H1 (cell line): ENCODE measurements around the gene VPS37D. TPM values are rescaled to one million over a fixed set of nuclear protein-coding genes. Genes with fewer than 3 reads are reported as not detected.

Experiments
- CTCF ChIA-PET: fragments of 300-600 bp; sonication (Branson Sonifier 250); formaldehyde crosslinking; loops from one replicate; lab custom pipeline; 2021; ENCODE audit not compliant: partially characterized antibody; lab: Charles Lee
- POLR2A ChIA-PET: fragments of 300-600 bp; sonication (Branson Sonifier 250); formaldehyde crosslinking; loops from one replicate; lab custom pipeline; 2021; ENCODE audit warnings: inconsistent platforms; ENCODE audit not compliant: partially characterized antibody; lab: Charles Lee
- DNase-seq, 2 experiments: peaks; one replicate each; pipeline versions ENCODE4 v3.0.0 to v3.0.0-alpha.2; 2010 to 2022; ENCODE audit warnings: low spot score in 2 of 2, low read depth in 1 of 2, mixed read lengths in 1 of 2
- FAIRE-seq: peaks from 2 replicates; lab custom pipeline; 2011; peaks lifted over from hg19 to GRCh38; lab: Jason Lieb, UNC
- H2AFZ ChIP-seq: 2 replicates; pipeline ENCODE4 v1.8.1; 2012; ENCODE audit warnings: low read length, inconsistent platforms
- H2AK5ac ChIP-seq: 2 replicates; pipeline ENCODE4 v1.6.1; 2013; ENCODE audit warnings: low read depth, low read length
- H2BK120ac ChIP-seq: replicated peaks from 2 replicates; pipeline ENCODE3; 2013; ENCODE audit warnings: low read depth, low read length, inconsistent platforms
- H2BK12ac ChIP-seq: 2 replicates; pipeline ENCODE4 v1.6.1; 2013; ENCODE audit warnings: low read depth, low read length
- H2BK15ac ChIP-seq: 2 replicates; pipeline ENCODE4 v1.6.1; 2013; ENCODE audit warnings: low read length
- H2BK20ac ChIP-seq: 2 replicates; pipeline ENCODE4 v1.6.1; 2013; ENCODE audit warnings: low read length
- H2BK5ac ChIP-seq: 2 replicates; pipeline ENCODE4 v1.6.1; 2013; ENCODE audit warnings: low read depth, low read length
- H3K14ac ChIP-seq: 2 replicates; pipeline ENCODE4 v1.6.1; 2013; ENCODE audit warnings: inconsistent platforms; ENCODE audit not compliant: insufficient read length
- H3K18ac ChIP-seq: 2 replicates; pipeline ENCODE4 v1.6.1; 2013; ENCODE audit warnings: low read length; ENCODE audit errors: extremely low read depth
- H3K23ac ChIP-seq: 2 replicates; pipeline ENCODE4 v1.6.1; 2013; ENCODE audit warnings: inconsistent platforms; ENCODE audit not compliant: insufficient read length
- H3K23me2 ChIP-seq: 2 replicates; pipeline ENCODE4 v1.6.1; 2013; ENCODE audit warnings: low read depth, low read length
- H3K27ac ChIP-seq: 2 replicates; pipeline ENCODE4 v1.6.1; 2011; ENCODE audit warnings: low read depth, low read length, inconsistent platforms
- H3K27me3 ChIP-seq, 4 experiments: replicated peaks in 1 of 4; 1 replicate in 1 of 4; 2 replicates in 3 of 4; pipeline versions ENCODE4 v1.6.1 to v1.8.1; 2011 to 2013; ENCODE audit warnings: low read length in 3 of 4, mild to moderate bottlenecking in 3 of 4, inconsistent platforms in 2 of 4, mixed read lengths in 2 of 4, moderate library complexity in 1 of 4; ENCODE audit not compliant: control insufficient read depth in 3 of 4, insufficient read depth in 3 of 4; ENCODE audit errors: extremely low read depth in 1 of 4
- H3K36me3 ChIP-seq, 4 experiments: 2 replicates each; pipeline versions ENCODE4 v1.6.1 to v1.8.1; 2011 to 2013; ENCODE audit warnings: mild to moderate bottlenecking in 4 of 4, low read length in 3 of 4, moderate library complexity in 2 of 4, control low read depth in 1 of 4, inconsistent platforms in 1 of 4; ENCODE audit not compliant: insufficient read depth in 4 of 4, control insufficient read depth in 2 of 4
- H3K4ac ChIP-seq: replicated peaks from 2 replicates; pipeline ENCODE3; 2013; ENCODE audit warnings: low read length, low read depth, mixed read lengths, inconsistent platforms; ENCODE audit not compliant: insufficient read length
- H3K4me1 ChIP-seq, 4 experiments: replicated peaks in 1 of 4; 1 replicate in 1 of 4; 2 replicates in 3 of 4; pipeline versions ENCODE4 v1.6.1 to v1.8.1; 2011 to 2013; ENCODE audit warnings: low read length in 3 of 4, inconsistent platforms in 2 of 4, mixed read lengths in 1 of 4; ENCODE audit not compliant: insufficient read depth in 4 of 4, control insufficient read depth in 3 of 4
- H3K4me2 ChIP-seq, 2 experiments: 2 replicates each; pipeline versions ENCODE4 v1.6.1 to v1.8.1; 2011 to 2013; ENCODE audit warnings: low read depth in 2 of 2, low read length in 2 of 2, control low read depth in 1 of 2, inconsistent platforms in 1 of 2, mild to moderate bottlenecking in 1 of 2; ENCODE audit not compliant: insufficient read depth in 1 of 2
- H3K4me3 ChIP-seq, 4 experiments: fragments of 200-600, 300-600 bp in 1 of 4; sonication (generic), shearing (Covaris generic), sonication (Bioruptor Twin) in 1 of 4; 2 replicates each; pipeline versions ENCODE4 v1.5.1 to v1.8.1; 2011 to 2016; ENCODE audit warnings: low read length in 4 of 4, low read depth in 3 of 4, control low read depth in 2 of 4, inconsistent platforms in 2 of 4, mild to moderate bottlenecking in 2 of 4, mixed read lengths in 1 of 4, moderate library complexity in 1 of 4; ENCODE audit not compliant: insufficient read depth in 2 of 4; ENCODE audit errors: extremely low read depth in 1 of 4
- H3K56ac ChIP-seq: replicated peaks from 2 replicates; pipeline ENCODE3; 2013; ENCODE audit warnings: low read depth, mild to moderate bottlenecking, mixed read lengths, low read length, inconsistent platforms; ENCODE audit not compliant: insufficient read length
- H3K79me1 ChIP-seq: 2 replicates; pipeline ENCODE4 v1.6.1; 2013; ENCODE audit warnings: low read depth, low read length, control low read depth
- H3K79me2 ChIP-seq, 2 experiments: 2 replicates each; pipeline versions ENCODE4 v1.6.1 to v1.8.1; 2012 to 2013; ENCODE audit warnings: low read length in 2 of 2, mild to moderate bottlenecking in 2 of 2, inconsistent platforms in 1 of 2; ENCODE audit not compliant: insufficient read depth in 2 of 2, control insufficient read depth in 1 of 2
- H3K9ac ChIP-seq, 4 experiments: replicated peaks in 1 of 4; 1 replicate in 1 of 4; 2 replicates in 3 of 4; pipeline versions ENCODE4 v1.6.1 to v1.8.1; 2011 to 2013; ENCODE audit warnings: low read depth in 3 of 4, low read length in 3 of 4, control low read depth in 2 of 4, mild to moderate bottlenecking in 2 of 4, moderate library complexity in 2 of 4, inconsistent platforms in 1 of 4; ENCODE audit errors: extremely low read depth in 1 of 4
- H3K9me3 ChIP-seq, 2 experiments: 2 replicates each; pipeline versions ENCODE4 v1.6.1 to v1.8.1; 2012 to 2013; ENCODE audit warnings: mild to moderate bottlenecking in 2 of 2, moderate library complexity in 2 of 2, control low read depth in 1 of 2, inconsistent platforms in 1 of 2, low read depth in 1 of 2, low read length in 1 of 2, mixed read lengths in 1 of 2; ENCODE audit not compliant: insufficient read depth in 2 of 2
- H4K20me1 ChIP-seq, 2 experiments: replicated peaks in 1 of 2; 2 replicates each; pipeline versions ENCODE3 to v1.8.1; 2011 to 2013; ENCODE audit warnings: inconsistent platforms in 2 of 2, low read length in 2 of 2, mild to moderate bottlenecking in 1 of 2; ENCODE audit not compliant: insufficient read depth in 2 of 2, control insufficient read depth in 1 of 2
- H4K5ac ChIP-seq: 2 replicates; pipeline ENCODE4 v1.6.1; 2013; ENCODE audit warnings: low read length, low read depth, mixed read lengths, inconsistent platforms; ENCODE audit not compliant: insufficient read length
- H4K8ac ChIP-seq: 2 replicates; pipeline ENCODE4 v1.8.0; 2013; ENCODE audit warnings: mild to moderate bottlenecking, moderate library complexity, low read length, inconsistent platforms; ENCODE audit not compliant: insufficient read depth; ENCODE audit errors: extremely low read depth
- H4K91ac ChIP-seq: replicated peaks from 2 replicates; pipeline ENCODE3; 2013; ENCODE audit warnings: low read length, mixed read lengths, inconsistent platforms; ENCODE audit not compliant: insufficient read length
- WGBS, 2 experiments: shearing (Covaris generic) in 1 of 2; methylation state at CpG; one replicate each; pipeline versions ENCODE4 v1.1.6 to v1.1.7; 2013 to 2015; ENCODE audit warnings: low lambda C conversion rate in 2 of 2, mixed read lengths in 2 of 2, inconsistent platforms in 1 of 2, low coverage in 1 of 2, missing lambda C conversion rate in 1 of 2; ENCODE audit not compliant: insufficient replicate concordance in 2 of 2, insufficient coverage in 1 of 2, insufficient read length in 1 of 2; ENCODE audit errors: extremely low coverage in 1 of 2, missing lambda C conversion rate in 1 of 2; 5-methylcytosine and 5-hydroxymethylcytosine counted together
- polyA plus RNA-seq, 7 experiments: library from polyadenylated mRNA; depleted of rRNA in 3 of 7; stranded (reverse) in 5 of 7; unstranded in 2 of 7; fragments of >200 nt in 5 of 7; fragments of 200-250 nt in 2 of 7; gene quantifications; 1 replicate in 5 of 7; 2 replicates in 1 of 7; 4 replicates in 1 of 7; pipeline versions ENCODE4 v1.2.1 to v1.2.3, GENCODE V29; 2011 to 2013; ENCODE audit warnings: missing spikeins in 2 of 7, mixed read lengths in 2 of 7
- total RNA-seq: library from RNA; stranded (reverse); fragmentation: NEBNext Ultra II Directional; extraction: Animal tissue kit (Norgen Biotek cat#: 25700); gene quantifications from 2 replicates; pipeline ENCODE4 v1.2.1, GENCODE V29; 2021

VPS37D gene
- total and polyA plus RNA-seq, 2 of the 8 experiments (the other 6 are each of a cell fraction or from before 2014, with no cell fraction given), result 3.4 to 5.0 TPM

DNA sequence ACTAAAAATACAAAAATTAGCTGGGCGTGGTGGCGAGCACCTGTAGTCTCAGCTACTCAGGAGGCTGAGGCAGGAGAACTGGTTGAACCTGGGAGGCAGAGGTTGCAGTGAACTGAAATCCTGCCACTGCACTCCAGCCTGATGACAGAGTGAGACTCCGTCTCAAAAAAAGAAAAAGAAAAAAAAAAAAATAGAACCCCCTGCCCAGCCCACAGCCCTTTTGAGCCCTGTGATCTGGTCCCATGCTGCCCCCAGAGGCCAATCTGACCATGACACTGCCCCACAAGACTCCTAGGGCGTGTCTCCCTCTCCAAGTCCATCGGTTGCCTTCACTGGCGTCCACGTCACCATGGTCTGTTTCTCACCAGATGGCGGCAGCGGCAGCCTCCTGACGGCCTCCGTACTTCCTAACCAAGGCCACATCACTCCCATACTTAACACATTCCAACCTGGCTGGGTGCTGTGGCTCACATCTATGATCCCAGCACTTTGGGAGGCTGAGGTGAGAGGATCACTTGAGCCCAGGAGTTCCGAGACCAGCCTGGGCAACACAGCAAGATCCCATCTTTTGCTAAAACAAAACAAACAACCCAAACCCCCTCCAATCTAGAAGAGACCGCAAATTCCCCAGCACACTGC, 33.8 kb downstream of the VPS37D start:
- Histone ChIP-seq H2AK5ac (no peak overlapping the region), H2BK5ac (no peak overlapping the region), H3K27me3 (no peaks in the 10 kb centered on the region; a peak in 1 of 7 replicates), H2AFZ (no peak overlapping the region), H3K79me2 (no peaks in the 10 kb centered on the region), H3K4me3 (no peak overlapping the region), H3K4ac (no peak overlapping the region), H4K20me1 (peaks cover 6 to 18% of the 10 kb centered on the region in 2 experiments), H3K27ac (no peak overlapping the region), H2BK12ac (0 out of 2 replicates have a peak overlapping the region, but pooled peaks have one; percentile 1), H3K4me1 (peaks cover 0 to 19% (median 15%) of the 10 kb centered on the region in 4 experiments; a peak in 6 of 7 replicates), H3K4me2 (no peak overlapping the region), H3K9ac (no peak overlapping the region), H4K5ac (no peak overlapping the region), H3K79me1 (no peaks in the 10 kb centered on the region), H2BK120ac (no peak overlapping the region), H4K8ac (no peak overlapping the region; the same call in 1 of the 2 replicates), H3K56ac (no peak overlapping the region), H3K9me3 (no peaks in the 10 kb centered on the region), H2BK15ac (no peak overlapping the region), H3K14ac (no peak overlapping the region), H3K23me2 (peaks cover 2% of the 10 kb centered on the region; the same call in 1 of the 2 replicates), H3K23ac (no peak overlapping the region), H3K36me3 (peaks cover 4 to 19% (median 10%) of the 10 kb centered on the region in 4 experiments; a peak in 5 of 8 replicates), H4K91ac (no peak overlapping the region), H2BK20ac (no peak overlapping the region), H3K18ac (no peak overlapping the region)
- CTCF ChIA-PET, result interaction anchor here (0.6 to 9.7 kb wide), 39 partner anchors 9 to 153 kb away, joined by 3 to 130 read pairs (median 4); partner anchors contain the start of gene STX1A
- WGBS, 2 experiments, result 67% methylated on average over 12 of the region's 13 CpGs; no CpG with 5 or more reads in 1 of the 2 experiments
- POLR2A ChIA-PET, result interaction anchor here (0.6 to 4.9 kb wide), 7 partner anchors 10 to 201 kb away, joined by 3 to 37 read pairs (median 4); no protein-coding TSS in a partner anchor
- FAIRE-seq (peak; percentile 36), DNase-seq (peak; percentile 53 to 92)
